ENCODE data around the gene BTBD19.
"Not testable (repeated sequence)": the region's sequence is repeated elsewhere in the genome, so short reads cannot be mapped to it uniquely, and the experiment has no call there.

Gene BTBD19

GRCh38 chr1:44808063-44808937, at the start of gene BTBD19:
Gene BTBD19, plus strand, starts transcription at chr1:44808523. Its CDS starts 298 bp downstream, at chr1:44808821.
- peak; percentile 71 to 77 (median 76) for DNase-seq (ENCODE audit: low read depth in 3 of 3)

DNA sequence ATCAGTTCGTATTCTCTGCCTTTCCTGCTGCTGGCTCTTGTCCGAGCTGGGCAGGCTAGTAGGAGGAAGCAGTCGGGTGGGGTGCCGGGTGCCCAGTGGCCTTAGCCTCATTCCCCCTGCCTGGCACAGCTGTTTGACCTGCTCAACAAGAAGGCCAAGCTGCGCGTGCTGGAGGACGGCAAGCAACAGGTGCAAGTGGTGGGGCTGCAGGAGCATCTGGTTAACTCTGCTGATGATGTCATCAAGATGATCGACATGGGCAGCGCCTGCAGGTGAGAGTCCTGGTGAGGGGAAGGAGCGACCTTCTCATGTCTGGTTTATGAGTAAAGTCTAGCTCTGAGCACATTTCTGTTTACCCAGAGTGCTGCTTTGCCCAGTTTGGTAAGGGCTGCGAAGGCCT, 49.2 kb upstream of the BTBD19 start:
- no peak for DNase-seq (ENCODE audit: low read depth in 3 of 3)

DNA sequence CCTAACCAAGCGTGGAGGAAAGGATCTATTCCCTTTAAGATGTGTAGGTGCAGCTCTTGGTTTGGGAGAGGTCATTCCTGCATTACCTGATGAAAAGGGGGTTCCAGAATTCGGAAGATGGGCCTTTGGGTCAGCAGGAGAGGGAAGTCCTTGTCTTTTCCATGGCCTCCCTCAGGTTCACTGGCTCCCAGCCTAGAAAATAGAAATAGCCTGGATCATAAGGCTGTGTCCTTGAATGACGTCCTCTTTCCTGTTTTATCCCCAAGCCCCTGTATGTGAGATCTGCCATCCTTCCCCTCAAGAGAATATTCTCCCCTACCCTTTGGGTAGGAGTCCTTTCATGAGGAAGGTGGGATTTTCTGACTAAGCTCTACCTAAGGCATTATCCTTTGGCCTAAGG, 47.4 kb upstream of the BTBD19 start:
- no peak for DNase-seq (ENCODE audit: low read depth in 3 of 3)

DNA sequence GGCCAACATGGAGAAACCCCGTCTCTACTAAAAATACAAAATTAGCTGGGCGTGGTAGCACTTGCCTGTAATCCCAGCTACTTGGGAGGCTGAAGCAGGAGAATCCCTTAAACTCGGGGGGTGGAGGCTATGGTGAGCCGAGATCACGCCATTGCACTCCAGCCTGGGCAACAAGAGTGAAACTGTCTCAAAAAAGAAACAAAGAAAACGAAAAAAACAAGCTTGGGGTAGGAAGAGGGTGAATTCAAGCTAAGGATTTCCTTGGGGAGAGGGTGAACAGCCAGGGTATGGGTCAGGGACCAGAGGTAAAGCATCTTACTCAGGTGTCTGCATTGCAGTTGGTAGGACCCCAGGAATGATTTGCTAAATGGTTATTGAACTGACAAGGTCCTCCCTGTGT, 41.9 kb upstream of the BTBD19 start:
- not testable (repeated sequence) for DNase-seq (ENCODE audit: low read depth in 3 of 3)

- DNase-seq (ENCODE audit: low read depth in 3 of 3), result peak; percentile 83 to 86 (median 84)
Observed at GRCh38 chr1:44775078-44775929, 33.0 kb upstream of the BTBD19 start, which contains the start of gene RPS8. Gene RPS8, plus strand, starts transcription at chr1:44775540. Its CDS starts 57 bp downstream, at chr1:44775597.

DNA sequence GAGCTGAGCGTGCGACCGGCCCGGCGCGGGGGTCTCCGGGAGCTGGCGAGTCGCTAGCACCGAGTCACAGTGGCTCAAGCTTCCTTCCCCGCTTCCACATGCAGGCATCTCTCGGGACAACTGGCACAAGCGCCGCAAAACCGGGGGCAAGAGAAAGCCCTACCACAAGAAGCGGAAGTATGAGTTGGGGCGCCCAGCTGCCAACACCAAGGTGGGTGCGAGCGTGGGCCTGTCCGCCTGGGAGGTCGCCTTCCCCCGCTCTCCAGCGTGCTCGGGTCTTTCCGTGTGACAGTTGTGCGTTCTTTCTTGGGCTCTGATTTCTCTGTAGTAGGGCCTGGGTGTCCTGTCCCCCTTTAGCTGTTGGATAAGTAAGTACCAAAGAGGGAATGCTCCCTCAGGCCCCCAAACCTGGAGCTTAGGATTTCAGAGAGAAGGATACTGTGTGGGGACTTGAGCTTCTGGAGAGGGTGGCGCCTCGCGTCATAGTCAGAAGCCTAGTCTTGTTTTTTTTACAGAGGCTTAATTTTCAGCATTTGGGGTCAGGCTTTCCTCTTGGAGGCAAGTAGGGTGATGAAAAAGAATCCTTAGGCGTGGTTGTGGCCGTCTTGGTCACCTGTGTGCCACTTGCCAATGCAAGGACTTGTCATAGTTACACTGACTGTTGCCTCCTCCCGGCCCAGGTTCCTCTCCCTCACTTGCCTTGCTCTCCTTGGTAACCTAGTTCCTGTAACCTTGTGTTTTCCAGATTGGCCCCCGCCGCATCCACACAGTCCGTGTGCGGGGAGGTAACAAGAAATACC, 32.2 kb upstream of the BTBD19 start:
- no peak for DNase-seq (ENCODE audit: low read depth in 3 of 3)

DNA sequence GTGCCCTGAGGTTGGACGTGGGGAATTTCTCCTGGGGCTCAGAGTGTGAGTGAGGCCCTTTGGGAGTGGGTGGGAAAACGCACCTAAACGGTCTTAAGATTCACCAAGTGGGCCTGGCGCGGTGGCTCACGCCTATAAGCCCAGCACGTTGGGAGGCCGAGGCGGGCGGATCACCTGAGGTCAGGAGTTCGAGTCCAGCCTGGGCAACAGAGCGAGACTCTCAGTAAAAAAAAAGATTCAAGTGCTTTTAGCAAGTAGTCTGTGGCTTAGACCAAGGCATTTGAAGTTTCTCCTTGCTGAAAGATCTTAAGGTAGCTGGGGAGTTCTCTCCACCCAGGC, 31.6 kb upstream of the BTBD19 start:
- no peak for DNase-seq (ENCODE audit: low read depth in 3 of 3)

DNA sequence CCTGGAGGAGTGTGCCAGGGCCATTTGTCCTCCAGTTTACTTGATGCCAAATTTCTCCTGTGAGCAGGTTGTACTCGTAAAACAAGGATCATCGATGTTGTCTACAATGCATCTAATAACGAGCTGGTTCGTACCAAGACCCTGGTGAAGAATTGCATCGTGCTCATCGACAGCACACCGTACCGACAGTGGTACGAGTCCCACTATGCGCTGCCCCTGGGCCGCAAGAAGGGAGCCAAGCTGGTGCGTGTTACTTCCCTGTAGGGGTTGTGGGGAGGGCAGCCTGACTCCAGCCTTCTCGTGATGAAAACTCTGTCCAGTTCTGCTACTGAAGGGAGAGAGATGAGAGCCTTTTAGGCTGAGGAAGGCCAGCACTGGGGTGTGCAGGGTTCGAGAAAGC, 30.8 kb upstream of the BTBD19 start:
- no peak for DNase-seq (ENCODE audit: low read depth in 3 of 3)

- DNase-seq (ENCODE audit: low read depth in 3 of 3), result no peak
Observed at GRCh38 chr1:44777969-44778635, 30.2 kb upstream of the BTBD19 start.

GRCh38 chr1:44778705-44779576, 29.4 kb upstream of the BTBD19 start:
- DNase-seq (ENCODE audit: low read depth in 3 of 3), result no peak

GRCh38 chr1:44780583-44781121, 27.7 kb upstream of the BTBD19 start:
- DNase-seq (ENCODE audit: low read depth in 3 of 3), result no peak

GRCh38 chr1:44783697-44784093, 24.6 kb upstream of the BTBD19 start:
- DNase-seq (ENCODE audit: low read depth in 3 of 3), result no peak

GRCh38 chr1:44784094-44785028, 24.0 kb upstream of the BTBD19 start:
- no peak for DNase-seq (ENCODE audit: low read depth in 3 of 3)

GRCh38 chr1:44785029-44785380, 23.3 kb upstream of the BTBD19 start:
- DNase-seq (ENCODE audit: low read depth in 3 of 3), result no peak

GRCh38 chr1:44785501-44786137, 22.7 kb upstream of the BTBD19 start:
- DNase-seq (ENCODE audit: low read depth in 3 of 3), result no peak

GRCh38 chr1:44786138-44786840, 22.0 kb upstream of the BTBD19 start:
- peak; percentile 51 to 68 (median 64) for DNase-seq (ENCODE audit: low read depth in 3 of 3)

DNA sequence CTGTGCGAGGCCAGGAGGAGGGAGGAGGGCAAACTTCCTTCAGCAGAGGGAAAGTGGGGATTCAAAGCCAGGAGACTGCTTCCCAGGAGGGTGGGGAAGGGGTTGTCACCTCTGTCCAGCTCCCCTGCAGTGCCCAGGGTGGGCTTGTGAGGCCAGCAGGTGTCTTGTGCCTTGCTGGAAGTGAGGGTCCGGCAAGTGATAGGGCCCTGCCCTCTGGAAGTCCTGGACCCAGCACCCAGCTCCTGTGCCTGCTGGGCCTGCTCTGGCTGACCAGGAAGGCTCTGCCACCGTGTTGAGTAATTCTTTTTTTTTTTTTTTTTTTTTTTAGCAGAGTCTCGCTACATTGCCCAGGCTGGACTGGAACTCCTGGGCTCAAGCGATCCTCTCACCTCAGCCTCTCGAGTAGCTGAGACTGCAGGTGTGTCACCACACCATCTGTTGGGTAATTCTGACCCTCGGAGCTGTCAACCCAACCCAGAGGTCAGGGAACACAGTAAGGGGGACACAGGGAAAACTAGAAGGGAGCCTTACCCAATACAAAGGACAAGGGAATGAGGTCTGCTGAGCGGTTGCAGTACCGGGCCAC, 21.4 kb upstream of the BTBD19 start:
- DNase-seq (ENCODE audit: low read depth in 3 of 3), result no peak

GRCh38 chr1:44787506-44787905, 20.8 kb upstream of the BTBD19 start:
- DNase-seq (ENCODE audit: low read depth in 3 of 3), result no peak

Data from stimulated activated CD4-positive, alpha-beta T cell treated with anti-CD3 and anti-CD28 coated beads, TNF-alpha, amount 100 ng/mL, for 48 hours (primary cell).